Mesendoderm (in vitro differentiated cells): ENCODE measurements around the gene CCDC66.

Experiments
- DNase-seq: peaks from one replicate; pipeline ENCODE4 v3.0.0; 2013
- H2AK5ac ChIP-seq: 2 replicates; pipeline ENCODE4 v1.6.1; 2013; ENCODE audit warnings: low read length, inconsistent platforms
- H2BK120ac ChIP-seq: 2 replicates; pipeline ENCODE4 v1.6.1; 2013; ENCODE audit warnings: low read depth, mild to moderate bottlenecking, low read length, moderate library complexity, mixed read lengths
- H2BK15ac ChIP-seq: replicated peaks from 2 replicates; pipeline ENCODE4 v1.6.1; 2013; ENCODE audit warnings: low read depth, mild to moderate bottlenecking, moderate library complexity
- H2BK5ac ChIP-seq: 2 replicates; pipeline ENCODE4 v1.6.1; 2013; ENCODE audit warnings: low read length, inconsistent platforms
- H3K18ac ChIP-seq: 2 replicates; pipeline ENCODE4 v1.6.1; 2013; ENCODE audit warnings: mild to moderate bottlenecking, low read length, mixed read lengths
- H3K23ac ChIP-seq: one replicate; pipeline ENCODE4 v1.6.1; 2013; ENCODE audit warnings: low read length
- H3K27ac ChIP-seq: 2 replicates; pipeline ENCODE4 v1.5.1; 2013; ENCODE audit warnings: low read depth, mild to moderate bottlenecking, inconsistent platforms, low read length, moderate library complexity
- H3K27me3 ChIP-seq: 2 replicates; pipeline ENCODE4 v1.6.1; 2013; ENCODE audit warnings: low read length, control low read depth, mild to moderate bottlenecking, inconsistent platforms; ENCODE audit not compliant: insufficient read depth, poor library complexity
- H3K36me3 ChIP-seq: 2 replicates; pipeline ENCODE4 v1.6.1; 2013; ENCODE audit warnings: low read length, inconsistent platforms; ENCODE audit not compliant: control insufficient read depth, insufficient read depth
- H3K4ac ChIP-seq: one replicate; pipeline ENCODE4 v1.6.1; 2013; ENCODE audit warnings: low read depth, mild to moderate bottlenecking, low read length, moderate library complexity
- H3K4me1 ChIP-seq: 2 replicates; pipeline ENCODE4 v1.6.1; 2013; ENCODE audit warnings: low read depth, low read length, inconsistent platforms; ENCODE audit not compliant: control insufficient read depth
- H3K4me2 ChIP-seq: 2 replicates; pipeline ENCODE4 v1.6.1; 2013; ENCODE audit warnings: low read length
- H3K4me3 ChIP-seq: 2 replicates; pipeline ENCODE4 v1.5.1; 2013; ENCODE audit warnings: mild to moderate bottlenecking, low read length
- H3K56ac ChIP-seq: one replicate; pipeline ENCODE4 v1.6.1; 2013; ENCODE audit warnings: low read length
- H3K79me1 ChIP-seq: 2 replicates; pipeline ENCODE4 v1.6.1; 2013; ENCODE audit warnings: low read length, inconsistent platforms
- H3K79me2 ChIP-seq: 2 replicates; pipeline ENCODE4 v1.6.1; 2013; ENCODE audit warnings: mild to moderate bottlenecking, low read length; ENCODE audit not compliant: control insufficient read depth, insufficient read depth
- H3K9ac ChIP-seq: 2 replicates; pipeline ENCODE4 v1.6.1; 2013; ENCODE audit warnings: low read length, inconsistent platforms
- H4K5ac ChIP-seq: one replicate; pipeline ENCODE4 v1.6.1; 2013; ENCODE audit warnings: low read length
- H4K8ac ChIP-seq: one replicate; pipeline ENCODE4 v1.6.1; 2013; ENCODE audit warnings: low read depth, mild to moderate bottlenecking, control low read depth, low read length, moderate library complexity
- WGBS: extraction: QIAGEN DNeasy Blood & Tissue Kit; methylation state at CpG from one replicate; pipeline ENCODE4 v1.1.7; 2013; ENCODE audit warnings: low lambda C conversion rate, missing lambda C conversion rate; ENCODE audit not compliant: insufficient coverage; ENCODE audit errors: extremely low coverage; 5-methylcytosine and 5-hydroxymethylcytosine counted together

The CCDC66 gene

DNA sequence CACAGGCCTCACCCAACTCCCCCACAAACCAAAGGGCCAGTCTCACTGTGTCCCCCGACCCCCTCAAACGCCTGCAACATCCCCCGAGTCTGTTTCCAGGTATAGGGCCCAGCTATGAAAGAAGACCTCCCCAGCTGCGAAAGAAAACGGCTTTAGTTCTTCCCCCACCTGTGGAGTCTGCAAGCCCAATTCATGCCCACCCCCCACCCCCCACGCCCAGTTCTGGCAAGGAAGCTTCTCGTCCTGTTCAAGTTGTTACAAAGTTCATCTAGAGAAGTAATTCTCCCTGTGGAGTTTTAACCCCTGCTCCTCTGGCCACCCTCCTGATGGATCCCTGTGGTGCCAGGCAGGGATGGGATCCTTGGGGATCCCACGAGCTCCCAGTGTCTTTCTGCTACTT is 54.4 kb downstream of the CCDC66 start:
- Histone ChIP-seq H3K18ac (no peak overlapping the region), H3K23ac (no peak overlapping the region), H3K79me2 (no peaks in the 10 kb centered on the region), H3K4me2 (no peak overlapping the region), H3K9ac (no peak overlapping the region), H3K27ac (no peak overlapping the region), H3K4me1 (no peaks in the 10 kb centered on the region), H2BK15ac (no peak overlapping the region), H3K4ac (no peak overlapping the region), H3K79me1 (peaks cover 2% of the 10 kb centered on the region), H2AK5ac (no peak overlapping the region), H3K56ac (no peak overlapping the region), H3K27me3 (no peaks in the 10 kb centered on the region), H4K5ac (no peak overlapping the region), H2BK120ac (no peak overlapping the region), H3K4me3 (no peak overlapping the region), H2BK5ac (no peak overlapping the region), H3K36me3 (no peaks in the 10 kb centered on the region), H4K8ac (no peak overlapping the region)
- DNase-seq: no peak
- WGBS: no CpG with 5 or more reads among the region's 8 CpGs

DNA sequence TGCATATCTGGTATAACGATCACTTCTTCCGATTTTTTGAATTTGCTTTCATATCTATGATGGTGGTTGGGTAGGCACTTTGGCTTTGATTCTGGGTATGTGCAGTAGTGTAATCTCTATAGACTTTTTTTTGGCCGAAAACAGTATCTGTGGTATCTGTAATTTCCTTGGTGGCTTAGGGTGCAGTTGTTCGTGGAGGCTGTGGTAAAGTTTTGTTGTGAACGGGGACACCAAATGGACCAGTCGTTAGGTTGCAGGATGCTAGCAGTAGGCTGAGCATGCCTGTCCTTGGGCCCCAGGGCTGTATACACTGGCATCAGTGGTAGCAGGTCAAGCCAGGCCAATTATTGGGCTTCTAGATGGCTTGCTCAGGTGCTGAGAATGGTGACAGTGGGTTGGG is 55.2 kb downstream of the CCDC66 start:
- H3K4me2 ChIP-seq: no peak overlapping the region
- no peak overlapping the region for H2BK120ac ChIP-seq
- H3K27me3 ChIP-seq: no peaks in the 10 kb centered on the region
- no peak overlapping the region for H2BK15ac ChIP-seq
- no peak overlapping the region for H3K56ac ChIP-seq
- no peak overlapping the region for H2BK5ac ChIP-seq
- H3K36me3 ChIP-seq: no peaks in the 10 kb centered on the region
- H4K5ac ChIP-seq: no peak overlapping the region
- no CpG with 5 or more reads among the region's 6 CpGs for WGBS
- no peak overlapping the region for H3K4me3 ChIP-seq
- no peak overlapping the region for H2AK5ac ChIP-seq
- H3K9ac ChIP-seq: no peak overlapping the region
- H3K23ac ChIP-seq: no peak overlapping the region
- no peak overlapping the region for H3K4ac ChIP-seq
- no peaks in the 10 kb centered on the region for H3K4me1 ChIP-seq
- no peak overlapping the region for H3K18ac ChIP-seq
- no peaks in the 10 kb centered on the region for H3K79me2 ChIP-seq
- no peak for DNase-seq
- H4K8ac ChIP-seq: no peak overlapping the region
- H3K79me1 ChIP-seq: peaks cover 2% of the 10 kb centered on the region
- no peak overlapping the region for H3K27ac ChIP-seq

DNA sequence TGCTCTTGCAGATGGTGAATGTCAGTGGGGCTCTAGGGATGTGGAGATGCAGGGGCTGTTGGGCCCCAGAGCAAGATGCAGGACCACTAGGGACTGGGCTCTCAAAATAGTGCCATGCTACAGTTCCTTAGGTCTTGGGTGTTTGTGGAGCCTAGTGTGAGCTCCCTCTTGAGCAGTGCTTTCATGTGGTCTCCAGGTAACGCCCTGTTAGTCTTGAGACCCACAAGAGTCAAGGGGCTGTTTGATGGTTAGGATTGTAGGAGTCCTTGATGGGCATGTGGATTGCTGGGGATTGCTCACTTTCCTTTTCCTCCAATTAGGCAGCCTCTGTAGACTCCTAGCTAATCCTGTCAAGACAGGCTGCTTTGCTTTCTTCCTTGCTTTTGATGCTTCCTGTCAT is 56.0 kb downstream of the CCDC66 start:
- Histone ChIP-seq H2AK5ac (no peak overlapping the region), H3K56ac (no peak overlapping the region), H3K79me2 (no peaks in the 10 kb centered on the region), H2BK15ac (no peak overlapping the region), H3K4me2 (no peak overlapping the region), H4K5ac (no peak overlapping the region), H3K27me3 (no peaks in the 10 kb centered on the region), H3K4ac (no peak overlapping the region), H2BK5ac (no peak overlapping the region), H3K4me3 (no peak overlapping the region), H2BK120ac (no peak overlapping the region), H3K9ac (no peak overlapping the region), H3K36me3 (peaks cover 3% of the 10 kb centered on the region), H3K23ac (no peak overlapping the region), H3K18ac (no peak overlapping the region), H3K79me1 (peaks cover 2% of the 10 kb centered on the region), H3K4me1 (no peaks in the 10 kb centered on the region), H3K27ac (no peak overlapping the region), H4K8ac (no peak overlapping the region)
- WGBS: no CpG with 5 or more reads among the region's 1 CpG
- DNase-seq: no peak

DNA sequence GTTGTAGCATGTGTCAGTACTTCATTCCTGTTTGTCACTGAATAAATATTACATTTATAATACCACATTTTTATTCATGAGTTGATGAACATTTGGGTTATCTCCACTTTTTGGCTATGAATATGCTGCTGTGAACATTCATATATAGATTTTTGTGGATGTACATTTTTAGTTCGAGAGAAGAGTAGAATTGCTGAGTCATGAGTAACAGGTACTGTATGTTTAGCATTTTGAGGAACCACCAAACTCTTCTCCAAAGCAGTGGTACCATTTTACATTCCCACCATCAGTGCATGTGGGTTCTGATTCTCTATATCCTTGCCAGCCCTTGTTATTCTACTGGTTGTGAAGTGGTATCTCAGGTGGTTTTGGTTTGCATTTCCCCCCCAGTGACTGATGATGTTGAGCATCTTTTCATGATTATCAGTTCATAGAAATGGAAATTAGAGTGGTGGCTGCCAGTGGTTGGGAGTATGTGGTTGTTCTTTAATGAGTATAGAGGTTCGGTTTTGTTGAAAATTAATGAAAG is 59.6 kb downstream of the CCDC66 start:
- no peak overlapping the region for H2BK5ac ChIP-seq
- H2AK5ac ChIP-seq: no peak overlapping the region
- WGBS: 100% methylated on average over 1 of the region's 2 CpGs
- no peak overlapping the region for H2BK15ac ChIP-seq
- no peak overlapping the region for H3K56ac ChIP-seq
- H2BK120ac ChIP-seq: no peak overlapping the region
- H3K79me2 ChIP-seq: no peaks in the 10 kb centered on the region
- H3K9ac ChIP-seq: no peak overlapping the region
- DNase-seq: no peak
- H4K5ac ChIP-seq: no peak overlapping the region
- H3K36me3 ChIP-seq: peaks cover 4% of the 10 kb centered on the region
- H3K27ac ChIP-seq: no peak overlapping the region
- no peak overlapping the region for H3K4me2 ChIP-seq
- H3K4me3 ChIP-seq: no peak overlapping the region
- H3K18ac ChIP-seq: no peak overlapping the region
- H3K79me1 ChIP-seq: no peaks in the 10 kb centered on the region
- no peaks in the 10 kb centered on the region for H3K4me1 ChIP-seq
- H3K27me3 ChIP-seq: no peaks in the 10 kb centered on the region
- H3K4ac ChIP-seq: no peak overlapping the region
- no peak overlapping the region for H3K23ac ChIP-seq
- H4K8ac ChIP-seq: no peak overlapping the region

DNA sequence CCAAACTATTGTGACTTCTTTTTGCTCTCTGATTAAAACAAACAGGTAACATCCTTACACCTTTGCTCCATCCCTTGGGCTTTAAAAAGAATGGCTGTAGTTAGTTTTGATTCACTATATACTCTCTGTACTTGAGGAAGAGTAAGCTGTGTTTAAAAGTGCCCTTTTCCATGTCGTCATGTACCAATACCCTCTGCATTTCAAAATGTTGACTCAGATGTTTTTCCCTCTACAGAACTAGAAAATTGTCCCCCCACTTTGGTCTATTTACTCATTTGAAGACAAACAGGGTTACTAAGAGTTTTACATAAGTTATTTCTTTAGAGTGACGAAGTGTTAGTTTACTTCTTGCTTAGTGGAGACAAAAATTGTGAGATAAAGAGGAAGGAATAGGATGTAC is 63.4 kb downstream of the CCDC66 start:
- Histone ChIP-seq H2AK5ac (no peak overlapping the region), H3K79me1 (no peaks in the 10 kb centered on the region), H3K4me2 (no peak overlapping the region), H3K4ac (no peak overlapping the region), H3K36me3 (peaks cover 4% of the 10 kb centered on the region), H4K5ac (no peak overlapping the region), H3K27ac (no peak overlapping the region), H2BK15ac (no peak overlapping the region), H3K23ac (no peak overlapping the region), H3K27me3 (no peaks in the 10 kb centered on the region), H4K8ac (no peak overlapping the region), H3K4me3 (no peak overlapping the region), H3K79me2 (no peaks in the 10 kb centered on the region), H2BK5ac (no peak overlapping the region), H3K18ac (no peak overlapping the region), H3K4me1 (no peaks in the 10 kb centered on the region), H3K9ac (no peak overlapping the region), H3K56ac (no peak overlapping the region), H2BK120ac (no peak overlapping the region)
- no CpG with 5 or more reads among the region's 2 CpGs for WGBS
- DNase-seq: no peak

DNA sequence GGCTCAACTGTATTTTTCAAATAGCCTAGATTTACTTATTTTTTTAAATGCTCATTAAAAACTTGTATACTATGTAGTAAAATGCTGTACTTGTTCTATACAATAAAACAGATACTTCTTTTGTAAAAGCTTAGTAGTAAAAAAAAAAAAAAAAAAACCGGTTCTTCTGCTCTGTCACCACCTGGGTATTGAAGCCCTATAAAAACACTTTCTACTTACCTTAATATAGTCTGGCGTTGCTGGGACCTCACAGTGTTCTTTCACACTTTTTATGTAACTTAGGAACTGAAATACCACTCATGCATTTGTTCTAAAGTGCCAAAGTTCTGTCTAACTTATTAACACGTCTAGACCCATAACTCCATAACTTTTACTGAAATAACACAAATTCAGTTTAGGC is 64.7 kb downstream of the CCDC66 start:
- no peak overlapping the region for H3K4me2 ChIP-seq
- H3K36me3 ChIP-seq: peaks cover 4% of the 10 kb centered on the region
- no CpG with 5 or more reads among the region's 3 CpGs for WGBS

More for the DNA sequence above, 64.7 kb downstream of the CCDC66 start:
- H3K23ac ChIP-seq: no peak overlapping the region
- no peak overlapping the region for H2AK5ac ChIP-seq
- H2BK15ac ChIP-seq: no peak overlapping the region
- no peak overlapping the region for H4K8ac ChIP-seq
- no peak overlapping the region for H3K18ac ChIP-seq
- DNase-seq: no peak
- no peak overlapping the region for H3K27ac ChIP-seq
- no peaks in the 10 kb centered on the region for H3K79me2 ChIP-seq
- H3K4ac ChIP-seq: no peak overlapping the region
- H2BK5ac ChIP-seq: no peak overlapping the region
- H2BK120ac ChIP-seq: no peak overlapping the region
- H3K27me3 ChIP-seq: no peaks in the 10 kb centered on the region
- no peak overlapping the region for H4K5ac ChIP-seq
- H3K56ac ChIP-seq: no peak overlapping the region
- H3K79me1 ChIP-seq: no peaks in the 10 kb centered on the region
- H3K4me3 ChIP-seq: no peak overlapping the region
- no peaks in the 10 kb centered on the region for H3K4me1 ChIP-seq
- H3K9ac ChIP-seq: no peak overlapping the region
